GM19395 (cell line): Measurements from ENCODE around the gene TMEM132A.

Experiments
- ATAC-seq: cut with Tn5 transposase; IDR thresholded peaks from one replicate; pipeline ENCODE4 v1.9.1; 2021; ENCODE audit warnings: mild to moderate bottlenecking, moderate library complexity; ENCODE audit not compliant: unreplicated experiment

The TMEM132A gene, protein sequence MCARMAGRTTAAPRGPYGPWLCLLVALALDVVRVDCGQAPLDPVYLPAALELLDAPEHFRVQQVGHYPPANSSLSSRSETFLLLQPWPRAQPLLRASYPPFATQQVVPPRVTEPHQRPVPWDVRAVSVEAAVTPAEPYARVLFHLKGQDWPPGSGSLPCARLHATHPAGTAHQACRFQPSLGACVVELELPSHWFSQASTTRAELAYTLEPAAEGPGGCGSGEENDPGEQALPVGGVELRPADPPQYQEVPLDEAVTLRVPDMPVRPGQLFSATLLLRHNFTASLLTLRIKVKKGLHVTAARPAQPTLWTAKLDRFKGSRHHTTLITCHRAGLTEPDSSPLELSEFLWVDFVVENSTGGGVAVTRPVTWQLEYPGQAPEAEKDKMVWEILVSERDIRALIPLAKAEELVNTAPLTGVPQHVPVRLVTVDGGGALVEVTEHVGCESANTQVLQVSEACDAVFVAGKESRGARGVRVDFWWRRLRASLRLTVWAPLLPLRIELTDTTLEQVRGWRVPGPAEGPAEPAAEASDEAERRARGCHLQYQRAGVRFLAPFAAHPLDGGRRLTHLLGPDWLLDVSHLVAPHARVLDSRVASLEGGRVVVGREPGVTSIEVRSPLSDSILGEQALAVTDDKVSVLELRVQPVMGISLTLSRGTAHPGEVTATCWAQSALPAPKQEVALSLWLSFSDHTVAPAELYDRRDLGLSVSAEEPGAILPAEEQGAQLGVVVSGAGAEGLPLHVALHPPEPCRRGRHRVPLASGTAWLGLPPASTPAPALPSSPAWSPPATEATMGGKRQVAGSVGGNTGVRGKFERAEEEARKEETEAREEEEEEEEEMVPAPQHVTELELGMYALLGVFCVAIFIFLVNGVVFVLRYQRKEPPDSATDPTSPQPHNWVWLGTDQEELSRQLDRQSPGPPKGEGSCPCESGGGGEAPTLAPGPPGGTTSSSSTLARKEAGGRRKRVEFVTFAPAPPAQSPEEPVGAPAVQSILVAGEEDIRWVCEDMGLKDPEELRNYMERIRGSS

DNA sequence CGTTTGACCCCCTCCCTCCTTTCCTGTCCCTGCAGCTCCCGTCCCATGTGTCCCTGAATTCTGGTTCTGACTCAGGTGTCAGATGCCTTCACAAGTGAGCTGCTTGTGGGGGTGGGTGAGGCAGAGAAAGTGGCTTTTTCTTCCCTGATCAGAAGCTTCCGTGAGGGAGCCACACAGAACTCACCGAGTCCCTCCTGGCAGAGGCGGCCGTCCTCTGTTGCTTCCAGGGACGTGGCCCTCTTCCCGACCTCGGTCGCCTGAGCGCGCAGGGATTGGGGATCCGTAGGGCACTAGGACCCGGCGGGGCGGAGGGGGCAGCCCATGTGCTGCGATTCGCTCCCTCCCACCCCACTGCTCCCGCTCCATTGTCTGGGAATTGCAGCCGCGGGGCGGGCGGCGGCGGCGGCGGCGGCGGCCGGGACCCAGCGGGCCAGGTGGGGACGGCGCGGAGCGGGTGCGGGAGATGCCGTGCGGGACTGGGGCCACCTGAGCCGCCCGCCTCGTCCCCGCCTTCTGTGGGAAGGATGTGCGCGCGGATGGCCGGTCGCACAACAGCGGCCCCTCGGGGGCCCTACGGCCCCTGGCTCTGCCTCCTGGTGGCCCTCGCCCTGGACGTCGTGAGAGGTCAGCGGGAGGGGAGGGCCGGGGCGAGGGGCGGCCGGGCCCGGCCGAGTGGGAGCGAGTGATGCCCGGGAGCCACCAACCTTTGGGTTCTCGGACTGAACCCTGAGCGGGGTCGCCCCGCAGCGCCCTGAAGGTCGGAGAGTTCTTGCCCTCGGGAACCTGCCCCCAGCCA is at the start of gene TMEM132A:
TMEM132A (plus strand) TSS at position 351 of the 796 bp plus-strand sequence; CDS start at position 525, 174 bp downstream.
- ATAC-seq: peak; percentile 55

DNA sequence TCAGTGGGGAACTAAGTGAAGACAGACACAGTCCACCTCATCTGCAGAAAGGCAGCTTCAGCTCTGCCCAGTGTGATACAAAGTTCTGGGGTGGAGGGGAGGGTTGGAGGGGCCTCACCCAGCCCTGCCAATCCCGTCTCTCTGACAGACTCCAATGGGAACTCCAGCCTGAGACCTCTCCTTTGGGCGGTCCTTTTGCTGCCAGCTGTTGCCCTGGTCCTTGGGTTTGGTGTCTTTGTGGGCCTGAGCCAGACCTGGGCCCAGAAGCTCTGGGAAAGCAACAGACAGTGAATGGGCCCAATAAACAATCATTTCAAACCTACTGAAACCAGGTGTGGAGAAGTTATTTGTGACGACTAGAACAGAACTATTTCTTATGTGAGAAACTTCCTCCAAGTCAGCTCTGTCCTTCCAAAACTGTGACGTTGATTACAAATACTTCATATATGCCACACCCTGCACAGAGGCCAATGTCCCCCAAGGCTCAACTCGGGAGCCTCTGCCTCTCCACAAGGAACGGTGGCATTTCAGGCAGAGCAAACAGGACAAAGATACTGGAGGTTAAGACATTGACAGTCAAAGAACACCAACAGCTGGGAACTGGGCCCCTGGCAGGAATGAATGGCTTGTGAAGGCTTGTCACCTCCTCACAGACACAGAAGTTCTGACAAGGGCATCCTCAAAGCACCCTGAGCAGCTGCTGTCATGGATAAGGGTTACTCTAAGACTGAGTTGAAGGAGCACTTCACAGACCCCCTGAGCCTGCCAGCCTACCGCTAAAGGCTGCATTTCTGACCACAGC is 48.7 kb upstream of the TMEM132A start:
- ATAC-seq: no peak

DNA sequence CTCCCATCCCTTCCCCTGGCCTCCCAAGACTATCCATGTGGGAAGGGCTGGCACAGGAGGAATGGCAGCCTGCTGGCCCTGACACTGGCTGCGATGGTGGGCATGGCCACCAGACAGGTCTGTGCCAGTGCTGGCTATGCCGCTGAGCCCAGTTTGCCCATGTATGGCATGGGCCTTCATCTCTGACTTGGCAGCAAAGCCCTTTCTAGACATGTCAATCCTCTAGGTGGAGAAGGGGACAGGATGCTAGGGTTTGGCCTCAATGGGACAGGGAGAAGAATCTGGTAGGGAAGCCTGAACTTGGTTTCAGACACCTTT is 48.1 kb upstream of the TMEM132A start:
- no peak for ATAC-seq

DNA sequence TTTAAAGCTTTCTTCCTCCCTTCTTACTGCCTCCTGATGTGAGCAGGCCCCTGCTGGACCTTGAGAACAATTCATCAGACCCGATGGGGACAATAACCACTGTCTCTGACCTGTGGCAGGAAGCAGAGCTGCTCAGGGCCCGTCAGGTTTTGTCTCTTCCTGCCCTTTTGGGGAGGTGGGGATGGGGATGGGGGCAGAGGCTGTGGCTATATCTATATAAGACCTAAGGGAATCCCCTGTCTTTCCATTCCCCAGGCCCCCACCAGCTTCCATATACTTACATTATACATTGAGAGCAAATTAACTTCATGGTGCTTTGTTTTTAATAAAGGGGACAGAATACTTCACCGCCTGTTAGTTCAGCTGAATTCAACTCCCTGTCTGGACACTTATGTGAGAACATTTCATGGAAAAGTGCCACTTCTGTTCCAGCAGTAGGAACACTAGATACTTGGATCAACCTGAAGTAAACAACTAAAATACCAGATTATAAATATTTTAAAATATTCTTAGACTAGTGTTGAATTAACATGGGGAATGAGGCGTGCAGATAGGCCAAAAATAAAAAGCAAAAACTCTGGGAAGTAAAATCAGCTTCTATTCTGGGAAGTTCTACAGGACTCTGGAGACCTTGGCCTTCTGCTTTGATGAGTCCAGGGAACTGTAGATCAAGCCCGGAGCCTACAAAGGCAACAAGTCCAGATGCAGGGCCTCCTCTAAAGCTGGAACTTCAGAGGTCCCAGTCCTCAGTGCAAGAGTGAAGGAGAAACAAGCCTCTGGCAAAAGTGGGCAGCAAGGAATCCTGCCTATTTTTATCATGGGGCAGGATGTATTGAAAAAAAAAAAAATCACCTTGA is 45.8 kb upstream of the TMEM132A start:
- ATAC-seq: no peak

DNA sequence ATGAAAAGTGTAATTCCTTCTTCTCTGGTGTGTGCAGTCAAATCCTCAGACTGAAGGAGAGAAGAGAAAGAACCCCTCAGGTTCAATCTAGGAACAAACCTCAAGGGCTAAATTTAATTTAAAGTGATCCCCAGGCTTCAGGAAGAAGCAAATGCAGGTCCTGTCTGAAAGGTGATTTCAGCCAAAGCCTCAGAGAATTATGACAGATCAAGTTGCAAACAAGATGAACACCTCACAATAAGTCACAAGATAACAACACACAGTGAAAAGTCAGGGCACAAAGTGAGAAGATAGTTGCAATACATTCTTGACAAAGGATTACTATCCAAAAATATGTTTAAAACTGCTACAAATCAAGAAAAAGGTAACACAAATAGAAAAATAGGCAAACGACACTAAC is 45.2 kb upstream of the TMEM132A start:
- no peak for ATAC-seq

DNA sequence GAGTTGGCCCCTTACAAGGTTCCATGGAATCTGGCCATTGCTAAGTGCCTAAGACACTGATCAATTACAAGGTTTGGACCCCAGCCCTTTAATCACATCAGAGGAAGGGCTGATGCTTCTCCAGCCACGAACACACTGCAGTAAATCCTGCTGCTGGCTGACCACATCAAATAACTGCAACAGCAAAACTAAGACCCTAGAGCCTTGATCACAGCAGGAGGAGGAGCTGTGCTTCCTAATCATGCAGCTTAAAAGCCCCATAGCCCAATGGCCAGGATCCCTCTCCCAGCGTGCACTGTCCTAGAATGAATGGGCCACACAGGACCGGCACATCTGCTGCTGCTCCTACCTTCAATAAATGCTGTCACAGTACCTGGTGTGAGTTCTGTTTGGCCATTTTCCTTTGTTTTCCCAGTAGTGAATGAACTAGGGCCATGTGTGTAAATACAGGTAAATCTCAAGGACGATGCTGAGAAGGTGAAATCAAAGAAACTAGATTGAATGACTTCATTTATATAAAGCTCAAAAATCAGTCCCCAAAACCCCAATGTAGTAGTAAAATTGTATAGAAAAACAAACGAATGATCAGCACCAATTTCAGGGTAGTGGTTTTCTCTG is 44.2 kb upstream of the TMEM132A start:
- no peak for ATAC-seq

DNA sequence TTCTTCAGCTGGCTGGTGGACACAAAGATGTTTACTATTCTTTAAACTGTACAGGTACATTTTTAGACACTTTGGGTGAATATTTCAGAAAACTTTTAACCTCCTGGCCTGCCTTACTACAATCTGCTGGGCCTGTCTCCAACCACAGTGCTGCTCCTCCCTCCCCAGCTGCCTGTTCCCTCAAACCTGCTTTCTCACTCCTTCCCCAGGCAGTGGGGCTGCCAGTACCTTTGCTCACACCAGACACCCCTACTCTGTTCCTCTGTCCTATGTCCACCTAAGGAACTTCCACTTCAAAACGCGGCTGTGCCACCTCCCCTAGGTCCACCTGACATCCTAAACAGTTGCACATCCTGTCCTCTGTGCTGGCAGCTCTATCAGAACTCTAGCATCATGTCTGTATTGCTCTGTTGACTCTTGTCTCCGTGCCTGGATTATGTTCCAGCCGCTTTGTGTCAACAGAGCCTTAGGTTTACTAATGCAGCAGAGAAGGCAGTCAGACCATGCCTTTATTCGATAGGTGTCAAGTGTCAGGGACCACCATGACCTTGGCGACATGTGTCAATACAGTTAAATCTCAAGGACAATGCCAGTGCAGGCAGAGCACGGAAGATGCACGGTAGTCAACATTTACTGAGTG is 43.5 kb upstream of the TMEM132A start:
- no peak for ATAC-seq

DNA sequence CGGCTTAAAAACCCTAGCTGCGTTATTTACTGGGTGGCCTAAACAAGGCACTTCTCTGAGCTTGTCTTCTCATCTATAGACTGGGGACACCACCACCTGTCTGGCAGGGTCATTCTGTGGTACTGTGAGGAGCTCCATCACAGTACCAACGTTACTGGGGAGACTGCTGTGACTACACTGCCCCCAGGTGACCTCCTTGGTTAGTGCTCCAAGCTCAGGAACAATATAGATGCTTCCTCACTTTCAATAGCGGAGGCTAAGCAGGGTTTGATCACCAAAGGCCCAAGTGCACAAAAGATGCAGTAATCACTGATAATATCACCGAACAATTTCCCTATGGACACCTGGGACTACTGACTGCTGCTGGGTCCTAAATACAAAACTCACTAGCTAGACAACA is 36.7 kb upstream of the TMEM132A start:
- ATAC-seq: no peak

DNA sequence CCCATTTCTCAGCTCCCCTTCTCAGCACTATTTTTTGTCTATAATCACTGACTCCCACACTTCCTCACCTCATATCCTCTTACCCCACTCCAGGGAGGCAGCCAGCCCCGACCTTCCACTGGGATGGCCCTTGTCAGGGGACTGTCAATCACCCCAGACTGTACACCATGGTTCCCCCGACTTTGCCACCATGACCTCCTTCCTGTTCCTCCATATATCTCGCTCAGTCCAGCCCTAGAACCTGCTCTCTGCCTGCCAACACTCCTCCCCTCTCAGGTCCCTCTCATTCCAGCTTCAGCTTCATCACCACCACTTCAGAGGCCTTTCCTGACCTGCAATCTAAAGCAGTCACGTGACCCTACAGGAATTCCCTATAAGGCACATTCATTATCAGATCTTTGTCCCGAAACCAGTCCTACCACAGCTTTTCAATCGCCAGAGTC is 34.4 kb upstream of the TMEM132A start:
- no peak for ATAC-seq

DNA sequence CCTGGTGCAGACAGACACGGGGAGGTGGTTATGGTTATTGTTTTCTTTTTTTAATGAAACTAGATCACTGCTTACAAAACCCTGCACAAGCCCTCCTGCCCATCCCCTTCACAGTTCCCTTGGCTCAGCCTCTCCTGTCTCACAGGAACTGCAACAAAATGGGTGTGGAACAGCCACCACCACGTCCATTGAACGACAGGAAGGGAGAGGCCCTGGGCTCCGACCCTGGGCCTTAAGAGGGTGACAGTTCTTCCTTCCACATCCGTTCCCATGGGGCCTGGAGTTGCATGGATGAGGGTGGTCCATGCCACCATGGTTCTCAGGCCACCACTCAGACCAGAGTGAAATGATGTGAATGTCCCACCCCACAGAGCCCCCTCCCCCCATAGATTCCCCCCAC is 33.6 kb upstream of the TMEM132A start:
- ATAC-seq: no peak

DNA sequence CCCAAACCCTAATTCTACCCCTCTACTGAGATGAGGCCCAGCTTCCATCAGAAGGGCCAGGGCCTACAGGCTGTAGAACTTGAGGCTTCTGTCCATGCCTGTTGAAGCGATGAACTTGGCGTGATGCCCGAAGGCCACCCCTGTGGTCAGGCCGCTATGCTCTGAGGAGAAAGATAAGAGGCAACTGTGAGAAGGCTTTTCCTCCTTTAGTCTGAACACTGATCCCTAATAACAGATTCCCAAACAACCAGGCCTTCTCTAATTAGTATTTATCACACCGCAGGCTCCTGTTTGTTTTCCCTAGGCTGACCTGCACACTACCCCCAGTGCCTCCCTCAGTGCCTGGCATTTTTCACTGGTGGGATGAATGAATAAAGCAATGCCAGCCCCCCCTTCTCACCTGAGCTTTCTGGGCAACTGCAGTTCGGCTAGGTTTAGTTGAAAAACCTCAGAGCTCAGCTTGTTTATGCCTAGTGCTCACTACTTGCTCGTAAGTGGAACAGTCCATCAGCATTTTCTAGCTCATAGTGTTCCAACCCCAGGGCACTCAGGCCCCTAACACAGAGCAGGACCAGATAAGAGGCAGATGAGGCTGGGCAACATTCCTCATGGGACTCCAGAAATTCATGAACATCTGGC is 33.0 kb upstream of the TMEM132A start:
- no peak for ATAC-seq

DNA sequence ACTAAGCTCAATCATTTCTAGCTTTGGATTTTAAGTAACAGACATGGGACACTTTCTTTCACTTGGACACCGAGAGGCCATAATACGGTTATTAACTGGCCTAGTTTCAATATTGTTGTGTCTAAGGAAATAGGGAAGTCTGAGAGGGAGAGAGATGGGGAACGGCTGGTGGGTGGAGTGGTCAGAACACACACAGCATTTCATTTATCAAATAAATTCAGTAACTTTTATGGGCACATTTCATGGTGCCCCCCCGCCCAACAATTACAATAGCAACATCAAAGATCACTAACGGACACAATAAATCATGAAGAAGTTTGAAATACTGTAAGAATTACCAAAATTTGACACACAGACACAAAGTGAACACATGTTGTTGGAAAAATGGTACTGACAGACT is 28.6 kb upstream of the TMEM132A start:
- ATAC-seq: no peak

DNA sequence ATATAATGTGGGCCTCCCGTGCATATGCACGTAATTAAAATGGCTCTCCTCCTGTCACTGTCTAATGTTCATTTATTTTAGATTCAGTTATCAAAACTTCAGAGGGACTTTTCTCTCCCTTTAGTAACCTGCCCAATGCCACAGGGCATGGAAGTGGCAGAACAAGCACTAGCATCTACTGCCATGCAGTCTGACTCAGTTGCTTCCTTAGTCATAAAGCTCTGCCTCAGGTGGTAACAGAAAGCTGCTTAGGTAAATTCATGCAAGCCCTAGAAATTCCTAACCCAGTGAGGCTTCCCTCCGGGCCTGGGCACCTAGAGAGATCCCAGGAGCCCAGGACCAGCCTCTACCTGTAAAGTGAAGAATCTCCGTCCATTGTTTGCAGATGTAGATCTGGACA is 26.8 kb upstream of the TMEM132A start:
- no peak for ATAC-seq

DNA sequence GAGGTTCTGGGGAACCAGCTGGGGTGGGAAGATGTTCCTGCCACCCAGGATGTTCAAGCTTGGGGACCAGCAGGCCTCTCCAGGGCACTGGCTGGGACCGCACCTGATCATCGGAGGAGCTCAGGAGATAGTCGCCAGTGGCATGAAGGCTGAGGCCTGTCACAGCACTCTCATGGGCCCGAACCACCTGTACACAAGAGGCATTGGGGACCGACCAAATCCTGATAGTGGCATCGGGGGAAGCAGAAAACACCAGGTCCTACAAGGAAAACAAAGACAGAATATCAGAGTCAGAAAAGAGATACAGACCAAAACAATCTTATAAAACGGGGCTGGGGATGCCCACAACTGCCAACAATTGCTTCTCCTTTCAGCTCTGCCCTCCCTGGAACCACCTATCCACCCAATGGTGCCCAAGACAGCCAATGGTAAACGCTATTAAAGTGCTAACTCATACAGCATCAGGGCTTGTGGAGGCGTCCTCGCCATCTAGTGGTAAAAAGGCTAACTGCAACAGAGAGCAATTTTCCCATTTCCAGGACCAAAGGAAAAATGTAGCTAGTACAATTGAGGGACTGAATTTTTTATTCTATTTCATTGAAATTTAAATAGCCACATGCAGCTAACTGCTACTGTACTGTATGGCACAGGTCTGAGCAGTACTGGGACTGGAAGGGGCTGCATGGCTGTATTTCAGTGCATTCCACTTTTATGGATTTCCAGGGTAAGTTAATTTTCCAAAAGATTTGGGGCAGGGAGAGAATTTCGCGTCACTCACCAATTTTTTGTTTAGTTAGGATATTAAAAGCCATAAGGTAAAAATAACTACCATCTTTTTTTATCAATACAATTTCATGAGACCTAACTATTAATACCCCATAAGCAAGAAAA is 25.0 kb upstream of the TMEM132A start:
- ATAC-seq: no peak

DNA sequence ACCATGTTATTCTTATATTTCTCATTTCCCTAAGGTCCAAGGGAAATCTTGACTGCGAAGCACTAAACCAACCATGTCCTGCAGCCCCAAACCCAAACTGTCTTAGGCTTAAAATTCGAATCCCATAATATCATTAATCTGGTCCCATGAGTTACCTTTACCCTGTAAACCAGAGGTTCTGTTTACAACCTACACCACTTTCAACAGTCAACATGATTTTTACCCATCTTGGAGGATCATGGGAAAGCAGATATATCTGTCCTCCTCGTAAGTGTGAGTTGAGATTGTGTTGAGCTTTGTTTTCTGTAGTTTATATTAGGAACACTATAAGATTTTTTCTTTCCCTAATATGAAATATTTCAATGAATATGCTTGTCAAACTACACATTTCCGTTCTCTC is 24.3 kb upstream of the TMEM132A start:
- ATAC-seq: no peak

DNA sequence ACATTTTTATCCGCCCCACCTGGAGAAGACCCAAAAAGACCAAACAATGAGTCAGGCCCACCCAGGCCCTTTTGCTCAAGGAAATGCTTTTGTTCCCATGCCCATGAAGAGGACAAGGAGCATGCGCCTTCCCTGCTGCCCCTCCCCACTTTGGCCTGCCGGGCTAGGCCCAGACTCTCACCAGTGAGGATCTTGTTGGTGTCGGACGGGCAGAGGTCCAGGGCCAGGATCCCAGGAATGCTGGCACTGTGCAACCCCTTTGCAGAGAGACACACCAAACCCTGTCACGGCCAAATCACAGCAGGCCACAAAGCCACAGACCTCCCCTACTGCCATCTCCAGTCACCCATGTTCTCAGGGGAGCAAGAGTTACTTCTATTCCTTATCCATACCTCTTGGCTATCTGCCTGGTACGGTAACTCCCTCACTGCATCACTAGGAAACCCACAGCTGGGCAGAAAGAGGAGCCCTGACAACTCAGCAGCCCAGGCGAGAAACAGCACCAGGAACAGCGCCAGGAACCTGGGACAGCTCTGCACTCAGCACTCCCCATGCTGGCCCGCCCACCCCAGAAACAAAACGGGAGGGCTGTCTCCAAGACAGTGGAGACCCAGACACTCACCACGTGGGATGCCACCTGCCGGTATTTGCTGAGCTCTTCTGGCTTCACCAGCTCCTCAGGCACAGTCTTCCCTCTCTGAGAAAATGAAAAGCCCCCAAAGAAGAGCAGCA is 23.4 kb upstream of the TMEM132A start:
- no peak for ATAC-seq
